Gastroesophageal sphincter (tissue), 4 donors: ENCODE data around the gene KRTAP5-3. TPM values are rescaled to one million over a fixed set of nuclear protein-coding genes. Genes with fewer than 3 reads are reported as not detected.

ENCODE experiments used
- ATAC-seq: fragments of 150-250 bp; one replicate; pipeline ENCODE4 v1.9.1; 2016; ENCODE audit warnings: mild to moderate bottlenecking, moderate library complexity
- H3K27ac ChIP-seq, 4 donors: fragments of 200-600 bp; sonication (generic) in 3 of 4; 1 replicate in 3 of 4; 2 replicates in 1 of 4; pipeline ENCODE4 v1.5.1; 2016 to 2019
- H3K27me3 ChIP-seq: fragments of 200-600 bp; sonication (generic); one replicate; pipeline ENCODE4 v1.5.1; 2019
- H3K36me3 ChIP-seq, 2 donors: fragments of 200-600 bp; sonication (generic); one replicate each; pipeline ENCODE4 v1.5.1; 2019; ENCODE audit warnings: control low read depth in 1 of 2
- H3K4me1 ChIP-seq, 3 donors: fragments of 200-600 bp; sonication (generic); 1 replicate in 2 of 3; 2 replicates in 1 of 3; pipeline ENCODE4 v1.5.1; 2016 to 2019; ENCODE audit warnings: control low read depth in 2 of 3
- H3K4me3 ChIP-seq, 2 donors: fragments of 200-600 bp; sonication (generic); one replicate each; pipeline ENCODE4 v1.5.1; 2019; ENCODE audit warnings: mild to moderate bottlenecking in 1 of 2, moderate library complexity in 1 of 2
- H3K9me3 ChIP-seq, 3 donors: fragments of 200-600 bp; sonication (generic); one replicate each; pipeline ENCODE4 v1.5.1; 2017 to 2019; ENCODE audit warnings: control low read depth in 2 of 3
- EP300 ChIP-seq: sonication (generic); formaldehyde crosslinking; IDR thresholded peaks from one replicate; pipeline ENCODE4 v1.6.1; 2017; ENCODE audit warnings: antibody characterized with exemption, mild to moderate bottlenecking
- POLR2A ChIP-seq, 2 donors: fragments of 450-650 bp; IDR thresholded peaks; one replicate each; pipeline ENCODE4 v1.6.1; 2017; ENCODE audit warnings: antibody characterized with exemption in 2 of 2, mild to moderate bottlenecking in 2 of 2, moderate library complexity in 1 of 2
- POLR2AphosphoS5 ChIP-seq: sonication (generic); formaldehyde crosslinking; IDR thresholded peaks from one replicate; pipeline ENCODE4 v1.6.1; 2017; ENCODE audit warnings: antibody characterized with exemption
- WGBS, 2 donors: methylation state at CpG; one replicate each; pipeline ENCODE4 v1.1.5; 2018; ENCODE audit warnings: low coverage in 1 of 2; 5-methylcytosine and 5-hydroxymethylcytosine counted together
- total RNA-seq, 4 donors: library from RNA; depleted of rRNA; stranded (reverse); fragments of >200 nt; gene quantifications; one replicate each; pipeline ENCODE4 v1.1.0, GENCODE V29; 2016
- TF ChIP-seq, protein P1 (sequence below), 4 experiments: fragments of 200-600 bp in 2 of 4; fragments of 450-650 bp in 2 of 4; sonication (generic) in 1 of 4; IDR thresholded peaks; one replicate each; pipeline ENCODE4 v1.5.1; 2017 to 2019; ENCODE audit warnings: antibody characterized with exemption in 4 of 4, mild to moderate bottlenecking in 2 of 4, moderate library complexity in 2 of 4

The KRTAP5-3 gene
- total RNA-seq, 4 donors from 2014 or later, result not detected

DNA sequence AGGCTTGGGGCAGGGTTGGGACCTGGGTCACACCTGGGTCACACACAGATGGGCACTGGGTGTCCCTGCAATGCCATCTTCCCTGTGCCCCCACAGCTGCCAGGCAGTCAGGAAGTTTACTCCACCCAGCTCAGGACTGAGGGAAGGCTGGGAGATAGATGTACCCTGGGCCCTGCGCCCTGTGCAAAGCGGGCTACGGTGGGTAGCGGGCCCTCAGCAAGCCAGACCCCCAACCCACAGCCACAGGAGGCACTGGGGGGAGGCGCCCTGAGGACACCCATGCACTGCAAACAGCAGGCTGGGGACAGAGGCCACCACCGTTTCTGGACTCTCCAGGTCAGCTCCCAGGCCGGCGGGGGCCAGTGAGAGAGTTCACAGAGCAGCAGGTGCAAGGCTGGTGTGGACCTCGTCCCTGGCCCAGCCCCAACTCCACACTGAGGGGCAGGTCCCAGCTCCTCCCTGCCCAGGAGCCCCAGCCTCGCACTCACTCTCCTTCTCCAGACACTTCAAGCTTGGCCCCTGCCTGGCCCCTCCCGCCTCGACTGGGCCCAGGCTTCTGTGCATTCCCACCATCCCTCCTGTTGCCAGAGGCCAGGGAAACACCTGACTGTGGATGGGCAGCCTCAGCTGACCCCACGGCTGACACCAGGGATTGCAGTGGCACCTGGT, 41.1 kb downstream of the KRTAP5-3 start:
- no peaks in the 10 kb centered on the region for H3K9me3 ChIP-seq
- H3K36me3 ChIP-seq, result peaks cover 0 to 23% of the 10 kb centered on the region in 2 donors
- ATAC-seq, result no peak
- H3K4me1 ChIP-seq, result peaks cover 0 to 73% (median 24%) of the 10 kb centered on the region in 3 donors
- no peaks in the 10 kb centered on the region for H3K27me3 ChIP-seq
- no CpG with 5 or more reads among the region's 13 CpGs for WGBS, 2 donors
- peak overlapping the region in 2 of 4 donors; percentile 10 to 88 for H3K27ac ChIP-seq
- no peak overlapping the region for H3K4me3 ChIP-seq
- no peak for TF ChIP-seq POLR2A (IDR thresholded peaks at IDR 0.05)
- TF ChIP-seq POLR2AphosphoS5, result no peak
- TF ChIP-seq EP300, result no peak
- TF ChIP-seq, protein P1, sequence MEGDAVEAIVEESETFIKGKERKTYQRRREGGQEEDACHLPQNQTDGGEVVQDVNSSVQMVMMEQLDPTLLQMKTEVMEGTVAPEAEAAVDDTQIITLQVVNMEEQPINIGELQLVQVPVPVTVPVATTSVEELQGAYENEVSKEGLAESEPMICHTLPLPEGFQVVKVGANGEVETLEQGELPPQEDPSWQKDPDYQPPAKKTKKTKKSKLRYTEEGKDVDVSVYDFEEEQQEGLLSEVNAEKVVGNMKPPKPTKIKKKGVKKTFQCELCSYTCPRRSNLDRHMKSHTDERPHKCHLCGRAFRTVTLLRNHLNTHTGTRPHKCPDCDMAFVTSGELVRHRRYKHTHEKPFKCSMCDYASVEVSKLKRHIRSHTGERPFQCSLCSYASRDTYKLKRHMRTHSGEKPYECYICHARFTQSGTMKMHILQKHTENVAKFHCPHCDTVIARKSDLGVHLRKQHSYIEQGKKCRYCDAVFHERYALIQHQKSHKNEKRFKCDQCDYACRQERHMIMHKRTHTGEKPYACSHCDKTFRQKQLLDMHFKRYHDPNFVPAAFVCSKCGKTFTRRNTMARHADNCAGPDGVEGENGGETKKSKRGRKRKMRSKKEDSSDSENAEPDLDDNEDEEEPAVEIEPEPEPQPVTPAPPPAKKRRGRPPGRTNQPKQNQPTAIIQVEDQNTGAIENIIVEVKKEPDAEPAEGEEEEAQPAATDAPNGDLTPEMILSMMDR (IDR thresholded peaks at IDR 0.05), result no peak

DNA sequence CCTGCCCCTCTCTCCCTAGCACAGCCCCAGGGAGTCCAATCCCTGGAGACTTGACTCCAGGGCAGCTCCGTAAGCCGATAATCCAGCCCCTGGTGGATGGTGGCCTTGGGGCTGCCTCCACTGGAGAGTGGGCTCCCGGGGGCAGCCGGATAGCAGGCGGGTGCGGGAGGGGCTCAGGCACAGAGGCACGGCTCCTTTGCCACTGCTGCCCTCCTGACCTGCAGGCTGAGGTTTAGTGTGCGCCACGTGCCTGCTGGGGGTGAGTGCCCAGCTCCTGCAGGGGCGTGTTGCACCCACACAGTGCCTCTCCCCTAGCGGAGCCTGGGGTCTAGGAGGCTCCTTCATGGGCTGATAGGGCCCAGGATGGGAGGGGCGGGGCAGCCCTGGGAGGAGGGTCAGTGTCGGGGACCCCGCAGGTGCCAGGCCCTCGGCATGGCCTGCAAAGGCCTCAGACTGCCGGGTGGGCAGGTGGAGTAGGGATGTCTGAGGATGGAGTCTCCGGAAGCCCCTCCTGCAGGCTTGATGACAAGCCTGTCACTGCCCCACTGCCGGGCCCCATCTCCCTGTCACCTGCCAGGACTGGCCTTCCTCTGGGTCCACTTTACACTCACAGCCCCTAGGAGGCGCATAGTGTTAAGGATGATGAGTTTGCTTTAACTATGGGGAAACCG, 41.7 kb downstream of the KRTAP5-3 start:
- no peak for TF ChIP-seq POLR2A (IDR thresholded peaks at IDR 0.05)
- no peak for TF ChIP-seq EP300
- TF ChIP-seq, protein P1 (IDR thresholded peaks at IDR 0.05), result no peak
- TF ChIP-seq POLR2AphosphoS5, result no peak
- WGBS, 2 donors, result no CpG with 5 or more reads among the region's 20 CpGs
- peaks cover 0 to 72% (median 24%) of the 10 kb centered on the region in 3 donors for H3K4me1 ChIP-seq

DNA sequence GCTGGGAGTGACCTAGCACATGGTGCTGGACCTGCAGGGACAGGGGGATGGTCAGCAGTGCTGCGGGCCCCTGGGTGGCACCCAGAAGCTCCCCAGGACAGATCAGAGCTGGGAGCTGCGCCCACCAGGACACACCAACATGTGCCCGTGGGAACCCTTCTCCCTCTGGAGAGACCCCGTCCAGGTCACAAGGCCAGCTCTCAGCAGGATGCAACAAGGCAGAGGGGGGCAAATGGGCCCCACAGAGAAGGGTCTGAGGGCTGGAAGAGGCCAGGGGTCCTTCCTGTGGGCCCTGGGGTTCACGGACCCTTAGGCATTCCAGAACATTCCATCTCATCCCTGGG, 42.4 kb downstream of the KRTAP5-3 start:
- WGBS, 2 donors, result no CpG with 5 or more reads among the region's 5 CpGs
- Histone ChIP-seq H3K27me3 (no peaks in the 10 kb centered on the region), H3K27ac (peak overlapping the region in 2 of 4 donors; percentile 75 to 88)

More for the DNA sequence above, 41.7 kb downstream of the KRTAP5-3 start:
- no peaks in the 10 kb centered on the region for H3K27me3 ChIP-seq
- H3K36me3 ChIP-seq, result peaks cover 0 to 28% of the 10 kb centered on the region in 2 donors
- H3K9me3 ChIP-seq, result no peaks in the 10 kb centered on the region
- H3K4me3 ChIP-seq, result no peak overlapping the region
- H3K27ac ChIP-seq, result peak overlapping the region in 1 of 4 donors; percentile 88
- ATAC-seq, result no peak

DNA sequence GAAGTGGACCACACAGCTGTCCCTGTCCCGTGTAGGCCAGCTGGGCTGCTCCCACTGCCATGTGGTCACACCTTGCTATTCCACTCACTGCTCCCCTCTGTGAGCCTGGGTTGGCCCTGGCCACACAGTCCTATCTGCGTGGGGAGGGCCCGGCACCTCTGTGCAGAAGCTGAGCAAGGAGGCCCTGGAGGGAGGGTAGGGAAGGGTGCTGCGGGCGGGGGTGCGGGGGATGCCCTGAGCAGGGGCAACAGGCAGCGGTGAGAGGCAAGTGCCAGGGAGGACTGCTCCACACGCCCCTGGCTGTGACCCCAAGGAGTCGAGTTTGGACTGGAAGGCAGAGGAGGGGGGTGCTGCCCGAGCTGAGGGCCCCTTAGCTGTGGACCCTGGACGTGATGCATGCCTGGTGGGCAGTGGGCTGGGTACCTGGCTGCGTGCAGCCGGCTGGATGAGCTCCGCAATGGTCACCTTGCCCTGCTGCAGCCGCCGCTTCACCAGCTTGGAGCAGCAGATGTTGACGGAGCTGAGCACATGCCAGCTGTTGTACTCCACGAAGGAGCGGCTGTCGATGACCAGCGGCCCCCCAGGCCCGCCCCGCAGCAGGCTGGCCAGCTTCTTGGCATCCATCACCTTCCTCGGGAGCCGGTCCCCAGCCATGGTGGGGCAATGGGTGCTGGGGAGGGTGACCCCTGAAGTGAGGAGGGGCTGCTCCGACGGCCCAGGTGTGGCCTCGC, 42.9 kb downstream of the KRTAP5-3 start:
- Histone ChIP-seq H3K4me1 (peaks cover 0 to 65% (median 22%) of the 10 kb centered on the region in 3 donors), H3K27me3 (no peaks in the 10 kb centered on the region), H3K9me3 (no peaks in the 10 kb centered on the region), H3K4me3 (no peak overlapping the region), H3K36me3 (peaks cover 0 to 37% of the 10 kb centered on the region in 2 donors), H3K27ac (peak overlapping the region in 3 of 4 donors; percentile 66 to 88 (median 75))
- ATAC-seq, result no peak
- 100% methylated on average over 2 of the region's 28 CpGs; no CpG with 5 or more reads in 1 of the 2 donors for WGBS, 2 donors
- TF ChIP-seq POLR2A (IDR thresholded peaks at IDR 0.05), result no peak
- TF ChIP-seq, protein P1 (IDR thresholded peaks at IDR 0.05), result no peak
- TF ChIP-seq EP300, result no peak
- TF ChIP-seq POLR2AphosphoS5, result no peak

More for the DNA sequence above, 42.4 kb downstream of the KRTAP5-3 start:
- Histone ChIP-seq H3K4me3 (no peak overlapping the region), H3K4me1 (peaks cover 0 to 66% (median 24%) of the 10 kb centered on the region in 3 donors), H3K36me3 (peaks cover 0 to 35% of the 10 kb centered on the region in 2 donors), H3K9me3 (no peaks in the 10 kb centered on the region)
- ATAC-seq, result no peak
- TF ChIP-seq POLR2AphosphoS5 (no peak), EP300 (no peak), POLR2A (IDR thresholded peaks at IDR 0.05) (no peak)
- TF ChIP-seq, protein P1 (IDR thresholded peaks at IDR 0.05), result no peak
